ENCODE data around the gene PIH1D1. TPM values are rescaled to one million over a fixed set of nuclear protein-coding genes. Genes with fewer than 3 reads are reported as not detected.

The PIH1D1 gene
- total and polyA plus RNA-seq, 2 donors (not counting 3 experiments of a cell fraction or from before 2014, with no cell fraction given) = 83.2 to 86.9 TPM

DNA sequence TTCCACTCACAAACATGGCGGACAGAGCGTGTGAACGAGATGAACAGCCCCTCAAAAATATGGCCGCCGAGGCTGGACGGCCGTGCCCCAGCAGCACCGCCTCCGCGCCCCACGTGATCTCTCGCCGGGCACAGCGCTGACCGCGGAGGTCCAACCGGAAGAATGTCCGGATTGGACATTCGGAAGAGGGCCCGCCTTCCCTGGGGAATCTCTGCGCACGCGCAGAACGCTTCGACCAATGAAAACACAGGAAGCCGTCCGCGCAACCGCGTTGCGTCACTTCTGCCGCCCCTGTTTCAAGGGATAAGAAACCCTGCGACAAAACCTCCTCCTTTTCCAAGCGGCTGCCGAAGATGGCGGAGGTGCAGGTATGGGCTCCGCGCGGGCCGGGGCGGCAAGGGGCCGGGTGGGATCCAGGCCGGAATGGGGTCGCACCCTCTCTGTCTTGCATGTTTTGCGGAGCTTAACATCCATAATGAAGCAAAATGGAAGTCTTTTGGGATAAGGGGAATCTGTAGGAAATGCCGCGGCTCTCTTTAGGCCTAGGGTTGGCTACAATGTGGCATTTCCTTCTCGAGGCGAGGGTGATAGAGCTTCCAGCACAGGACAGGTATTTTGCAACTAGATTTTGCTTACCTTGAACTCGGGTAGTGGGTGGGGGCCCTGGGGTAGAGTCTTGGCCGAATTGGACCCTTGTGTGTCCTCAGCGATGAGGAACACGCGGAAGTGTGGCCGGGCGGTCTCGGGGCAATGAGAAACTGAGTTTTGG, 35.8 kb upstream of the PIH1D1 start, which contains the start of gene RPL13A:
Gene RPL13A, plus strand, starts transcription at position 332 of the 769 bp plus-strand sequence. Its CDS starts 22 bp downstream, at position 354.
- Histone ChIP-seq H3K4me2 (ENCODE audit: insufficient read depth, low read length) (peak within 1 kb of the TSS; percentile 96), H3K9ac (replicated peaks; ENCODE audit: extremely low read depth, insufficient read depth, low read length) (peak within 1 kb of the TSS; percentile 100), H3K27ac (ENCODE audit: insufficient read depth, low read depth, low read length) (peak within 1 kb of the TSS; percentile 89), H3K36me3 (ENCODE audit: control insufficient read depth in 2 of 2, extremely low read depth in 1 of 2, insufficient read depth in 2 of 2, low read length in 2 of 2) (peaks cover 24 to 30% of the 10 kb centered on the region in 2 experiments), H4K20me1 (replicated peaks; ENCODE audit: control insufficient read depth, extremely low read depth, insufficient read depth, low read length) (peaks cover 5% of the 10 kb centered on the region), H3K9me1 (replicated peaks; ENCODE audit: control insufficient read depth, extremely low read depth, insufficient read depth, low read length) (no peaks in the 10 kb centered on the region), H3K4me1 (ENCODE audit: control insufficient read depth, extremely low read depth, insufficient read depth, low read length) (peaks cover 12% of the 10 kb centered on the region), H3K79me2 (ENCODE audit: control insufficient read depth, insufficient read depth, low read length) (peaks cover 40% of the 10 kb centered on the region), H2AFZ (ENCODE audit: low read depth, low read length) (peak within 1 kb of the TSS; percentile 90), H3K27me3 (ENCODE audit: control insufficient read depth in 2 of 2, insufficient read depth in 2 of 2, low read length in 2 of 2) (no peaks in the 10 kb centered on the region), H3K4me3 (replicated peaks in 1 of 3; ENCODE audit: insufficient read depth in 1 of 3, low read depth in 1 of 3, low read length in 3 of 3) (peak within 1 kb of the TSS; percentile 60 to 94 (median 90)), H3K9me3 (replicated peaks; ENCODE audit: control insufficient read depth, insufficient read depth, low read length) (no peaks in the 10 kb centered on the region)
- ChIA-PET POLR2A (interaction anchor here (1.1 kb wide), 4 partner anchors 8 to 189 kb away, joined by 3 to 5 read pairs (median 4); partner anchors contain the start of genes PRMT1, RPS11 and RRAS), CTCF (no interaction called here)
- BruUV-seq (replicated peaks) = TSS peak; percentile 50
- intact Hi-C loops (cut with micrococcal nuclease) (loop anchor here (1.0 to 2.0 kb wide), 4 partner anchors 9 to 153 kb away; partner anchors contain the start of genes PIH1D1, RPS11 and RRAS), dilution Hi-C loops (cut with MboI; ENCODE audit: extremely low pct_ligation_motif_present, low sequenced_read_pairs) (no loop called here)
- TF ChIP-seq, protein P1, sequence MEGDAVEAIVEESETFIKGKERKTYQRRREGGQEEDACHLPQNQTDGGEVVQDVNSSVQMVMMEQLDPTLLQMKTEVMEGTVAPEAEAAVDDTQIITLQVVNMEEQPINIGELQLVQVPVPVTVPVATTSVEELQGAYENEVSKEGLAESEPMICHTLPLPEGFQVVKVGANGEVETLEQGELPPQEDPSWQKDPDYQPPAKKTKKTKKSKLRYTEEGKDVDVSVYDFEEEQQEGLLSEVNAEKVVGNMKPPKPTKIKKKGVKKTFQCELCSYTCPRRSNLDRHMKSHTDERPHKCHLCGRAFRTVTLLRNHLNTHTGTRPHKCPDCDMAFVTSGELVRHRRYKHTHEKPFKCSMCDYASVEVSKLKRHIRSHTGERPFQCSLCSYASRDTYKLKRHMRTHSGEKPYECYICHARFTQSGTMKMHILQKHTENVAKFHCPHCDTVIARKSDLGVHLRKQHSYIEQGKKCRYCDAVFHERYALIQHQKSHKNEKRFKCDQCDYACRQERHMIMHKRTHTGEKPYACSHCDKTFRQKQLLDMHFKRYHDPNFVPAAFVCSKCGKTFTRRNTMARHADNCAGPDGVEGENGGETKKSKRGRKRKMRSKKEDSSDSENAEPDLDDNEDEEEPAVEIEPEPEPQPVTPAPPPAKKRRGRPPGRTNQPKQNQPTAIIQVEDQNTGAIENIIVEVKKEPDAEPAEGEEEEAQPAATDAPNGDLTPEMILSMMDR (IDR thresholded peaks at IDR 0.05; ENCODE audit: extremely low read depth in 1 of 2, insufficient read depth in 1 of 2, low read depth in 1 of 2, low read length in 2 of 2) = no peak
- TF ChIP-seq POLR2A (IDR thresholded peaks at IDR 0.05; ENCODE audit: low read depth, low read length) (peak; percentile 99), JUN (IDR thresholded peaks at IDR 0.05; ENCODE audit: borderline replicate concordance, insufficient read depth, insufficient read length, low read depth) (no peak), POLR2AphosphoS5 (IDR thresholded peaks at IDR 0.05; ENCODE audit: insufficient read depth, low read depth, low read length) (peak; percentile 99), MYC (IDR thresholded peaks at IDR 0.05; ENCODE audit: low read depth, low read length) (no peak), EZH2 (IDR thresholded peaks at IDR 0.05; ENCODE audit: borderline replicate concordance, low read depth, low read length, severe bottlenecking) (no peak)
- TF ChIP-seq, protein P2, sequence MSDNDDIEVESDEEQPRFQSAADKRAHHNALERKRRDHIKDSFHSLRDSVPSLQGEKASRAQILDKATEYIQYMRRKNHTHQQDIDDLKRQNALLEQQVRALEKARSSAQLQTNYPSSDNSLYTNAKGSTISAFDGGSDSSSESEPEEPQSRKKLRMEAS (IDR thresholded peaks at IDR 0.05; ENCODE audit: insufficient read depth, insufficient read length) = peak; percentile 97
- DNase-seq (ENCODE audit: low read depth, low spot score) (peak; percentile 100), FAIRE-seq (peak; percentile 99)

All from endothelial cell of umbilical vein (primary cell).